BJ (cell line): ENCODE measurements around the gene ATG7. TPM values are rescaled to one million over a fixed set of nuclear protein-coding genes. Genes with fewer than 3 reads are reported as not detected.
"Not testable (repeated sequence)": the region's sequence is repeated elsewhere in the genome, so short reads cannot be mapped to it uniquely, and the experiment has no call there.

ENCODE experiments used
- CTCF ChIA-PET: fragments of 350-600 bp; formaldehyde crosslinking; extraction: SDS; loops from one replicate; lab custom pipeline; 2021; ENCODE audit warnings: antibody characterized with exemption, inconsistent platforms; lab: Yijun Ruan, JAX
- POLR2A ChIA-PET: fragments of 300-600 bp; sonication (Branson Sonifier 250); formaldehyde crosslinking; extraction: SDS; loops from one replicate; lab custom pipeline; 2021; ENCODE audit warnings: antibody characterized with exemption; lab: Charles Lee
- DNase-seq: peaks from one replicate; pipeline ENCODE4 v3.0.0-alpha.2; 2011; ENCODE audit warnings: low read depth
- H3K27me3 ChIP-seq: 2 replicates; pipeline ENCODE4 v1.6.0; 2011; ENCODE audit warnings: low read length; ENCODE audit not compliant: control insufficient read depth, insufficient read depth
- H3K36me3 ChIP-seq: 2 replicates; pipeline ENCODE4 v1.5.1; 2011; ENCODE audit warnings: low read length; ENCODE audit not compliant: control insufficient read depth, insufficient read depth
- H3K4me3 ChIP-seq: 2 replicates; pipeline ENCODE4 v1.5.1; 2011; ENCODE audit warnings: low read depth, mild to moderate bottlenecking, control low read depth, low read length
- CTCF ChIP-seq: IDR thresholded peaks from 2 replicates; pipeline ENCODE4 v1.5.1; 2011; ENCODE audit warnings: low read depth, mild to moderate bottlenecking, control low read depth, inconsistent platforms, low read length, moderate library complexity; ENCODE audit not compliant: insufficient read depth
- polyA plus RNA-seq: library from polyadenylated mRNA; depleted of rRNA; stranded (reverse); fragments of >200 nt; gene quantifications from 2 replicates; pipeline ENCODE4 v1.2.3, GENCODE V29; 2011

The ATG7 gene
- polyA plus RNA-seq, 1 experiment = 26.2 TPM

- Histone ChIP-seq H3K27me3 (no peaks in the 10 kb centered on the region), H3K4me3 (no peak overlapping the region), H3K36me3 (peaks cover 2% of the 10 kb centered on the region)
- TF ChIP-seq CTCF = no peak
- POLR2A ChIA-PET = no interaction called here
- DNase-seq = no peak
- CTCF ChIA-PET = no interaction called here
Measured at GRCh38 chr3:11444404-11444803, 172.2 kb downstream of the ATG7 start.

GRCh38 chr3:11445193-11445592 is 173.0 kb downstream of the ATG7 start:
- H3K4me3 ChIP-seq, H3K36me3 ChIP-seq, H3K27me3 ChIP-seq, DNase-seq, POLR2A ChIA-PET, CTCF ChIA-PET: not testable (repeated sequence)

GRCh38 chr3:11445883-11446282 is 173.7 kb downstream of the ATG7 start:
- peaks cover 3% of the 10 kb centered on the region for H3K36me3 ChIP-seq
- TF ChIP-seq CTCF = no peak
- ChIA-PET POLR2A (no interaction called here), CTCF (interaction anchor here (0.8 kb wide), 1 partner anchor 30 kb away, joined by 3 read pairs; no protein-coding TSS in a partner anchor)
- H3K4me3 ChIP-seq = no peak overlapping the region
- no peaks in the 10 kb centered on the region for H3K27me3 ChIP-seq
- DNase-seq = no peak

- CTCF ChIA-PET = no interaction called here
- H3K36me3 ChIP-seq = peaks cover 1% of the 10 kb centered on the region; the same call in 1 of the 2 replicates
- TF ChIP-seq CTCF = no peak
- POLR2A ChIA-PET = no interaction called here
- DNase-seq = no peak
- no peak overlapping the region for H3K4me3 ChIP-seq
- no peaks in the 10 kb centered on the region for H3K27me3 ChIP-seq
Measured at GRCh38 chr3:11447584-11448200, 175.5 kb downstream of the ATG7 start.

GRCh38 chr3:11450015-11450414 is 177.8 kb downstream of the ATG7 start:
- Histone ChIP-seq H3K36me3 (0 out of 2 replicates have a peak, but pooled peaks cover 1% of the 10 kb centered on the region), H3K27me3 (no peaks in the 10 kb centered on the region), H3K4me3 (no peak overlapping the region)
- ChIA-PET POLR2A (no interaction called here), CTCF (no interaction called here)
- no peak for TF ChIP-seq CTCF
- no peak for DNase-seq

- H3K36me3 ChIP-seq = 0 out of 2 replicates have a peak, but pooled peaks cover 1% of the 10 kb centered on the region
- no peak for TF ChIP-seq CTCF
- POLR2A ChIA-PET = no interaction called here
- CTCF ChIA-PET = no interaction called here
- no peak overlapping the region for H3K4me3 ChIP-seq
- no peaks in the 10 kb centered on the region for H3K27me3 ChIP-seq
- no peak for DNase-seq
Measured at GRCh38 chr3:11452312-11452711, 180.1 kb downstream of the ATG7 start.
